NCI-H2196 (cell line): ENCODE measurements around the gene MPND.

Experiments
- DNase-seq: peaks from one replicate; lab custom pipeline; 2025; ENCODE audit not compliant: unreplicated experiment; lab: John Stamatoyannopoulos, UW

MPND gene

GRCh38 chr19:4343370-4344307 is at the start of gene MPND:
Gene MPND (plus strand): TSS chr19:4343562. CDS start chr19:4343594, 32 bp downstream.
- DNase-seq: peak; percentile 93

GRCh38 chr19:4294389-4294788 is 49.0 kb upstream of the MPND start:
- no peak for DNase-seq

- DNase-seq: peak; percentile 75
Observed at GRCh38 chr19:4295972-4296771, 47.2 kb upstream of the MPND start.

- no peak for DNase-seq
Observed at GRCh38 chr19:4297901-4298809, 45.2 kb upstream of the MPND start.

- no peak for DNase-seq
Observed at GRCh38 chr19:4298810-4299550, 44.4 kb upstream of the MPND start.

- DNase-seq: no peak
Observed at GRCh38 chr19:4300589-4300988, 42.8 kb upstream of the MPND start.

- no peak for DNase-seq
Observed at GRCh38 chr19:4301590-4302242, 41.6 kb upstream of the MPND start.

GRCh38 chr19:4302243-4302640 is 41.1 kb upstream of the MPND start, which contains the start of gene TMIGD2:
Gene TMIGD2 (minus strand): TSS chr19:4302389. CDS start chr19:4302385, 4 bp downstream.
- DNase-seq: no peak

GRCh38 chr19:4303819-4304537 is 39.4 kb upstream of the MPND start:
- DNase-seq: no peak

- DNase-seq: peak; percentile 79
Observed at GRCh38 chr19:4304538-4305256, 38.7 kb upstream of the MPND start, which contains the start of gene FSD1. Gene FSD1 (plus strand): TSS chr19:4304598. CDS start chr19:4304747, 149 bp downstream.

GRCh38 chr19:4305257-4305612 is 38.1 kb upstream of the MPND start:
- no peak for DNase-seq

- no peak for DNase-seq
Observed at GRCh38 chr19:4305659-4306058, 37.7 kb upstream of the MPND start.

- DNase-seq: no peak
Observed at GRCh38 chr19:4310247-4311121, 32.9 kb upstream of the MPND start.

GRCh38 chr19:4313847-4314490 is 29.4 kb upstream of the MPND start:
- DNase-seq: no peak

- DNase-seq: no peak
Observed at GRCh38 chr19:4316956-4317355, 26.4 kb upstream of the MPND start.

GRCh38 chr19:4318460-4318859 is 24.9 kb upstream of the MPND start:
- no peak for DNase-seq
